Femur (tissue), 1 donor: ENCODE measurements around the gene ZP1.
A peak's percentile ranks its signal among the peaks of the same experiment; 100 is the strongest.
"Not testable (repeated sequence)": the region's sequence is repeated elsewhere in the genome, so short reads cannot be mapped to it uniquely, and the experiment has no call there.

Source experiments
- DNase-seq: peaks from one replicate; pipeline ENCODE4 v3.0.0-alpha.2; 2017

ZP1 gene, protein sequence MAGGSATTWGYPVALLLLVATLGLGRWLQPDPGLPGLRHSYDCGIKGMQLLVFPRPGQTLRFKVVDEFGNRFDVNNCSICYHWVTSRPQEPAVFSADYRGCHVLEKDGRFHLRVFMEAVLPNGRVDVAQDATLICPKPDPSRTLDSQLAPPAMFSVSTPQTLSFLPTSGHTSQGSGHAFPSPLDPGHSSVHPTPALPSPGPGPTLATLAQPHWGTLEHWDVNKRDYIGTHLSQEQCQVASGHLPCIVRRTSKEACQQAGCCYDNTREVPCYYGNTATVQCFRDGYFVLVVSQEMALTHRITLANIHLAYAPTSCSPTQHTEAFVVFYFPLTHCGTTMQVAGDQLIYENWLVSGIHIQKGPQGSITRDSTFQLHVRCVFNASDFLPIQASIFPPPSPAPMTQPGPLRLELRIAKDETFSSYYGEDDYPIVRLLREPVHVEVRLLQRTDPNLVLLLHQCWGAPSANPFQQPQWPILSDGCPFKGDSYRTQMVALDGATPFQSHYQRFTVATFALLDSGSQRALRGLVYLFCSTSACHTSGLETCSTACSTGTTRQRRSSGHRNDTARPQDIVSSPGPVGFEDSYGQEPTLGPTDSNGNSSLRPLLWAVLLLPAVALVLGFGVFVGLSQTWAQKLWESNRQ

DNA sequence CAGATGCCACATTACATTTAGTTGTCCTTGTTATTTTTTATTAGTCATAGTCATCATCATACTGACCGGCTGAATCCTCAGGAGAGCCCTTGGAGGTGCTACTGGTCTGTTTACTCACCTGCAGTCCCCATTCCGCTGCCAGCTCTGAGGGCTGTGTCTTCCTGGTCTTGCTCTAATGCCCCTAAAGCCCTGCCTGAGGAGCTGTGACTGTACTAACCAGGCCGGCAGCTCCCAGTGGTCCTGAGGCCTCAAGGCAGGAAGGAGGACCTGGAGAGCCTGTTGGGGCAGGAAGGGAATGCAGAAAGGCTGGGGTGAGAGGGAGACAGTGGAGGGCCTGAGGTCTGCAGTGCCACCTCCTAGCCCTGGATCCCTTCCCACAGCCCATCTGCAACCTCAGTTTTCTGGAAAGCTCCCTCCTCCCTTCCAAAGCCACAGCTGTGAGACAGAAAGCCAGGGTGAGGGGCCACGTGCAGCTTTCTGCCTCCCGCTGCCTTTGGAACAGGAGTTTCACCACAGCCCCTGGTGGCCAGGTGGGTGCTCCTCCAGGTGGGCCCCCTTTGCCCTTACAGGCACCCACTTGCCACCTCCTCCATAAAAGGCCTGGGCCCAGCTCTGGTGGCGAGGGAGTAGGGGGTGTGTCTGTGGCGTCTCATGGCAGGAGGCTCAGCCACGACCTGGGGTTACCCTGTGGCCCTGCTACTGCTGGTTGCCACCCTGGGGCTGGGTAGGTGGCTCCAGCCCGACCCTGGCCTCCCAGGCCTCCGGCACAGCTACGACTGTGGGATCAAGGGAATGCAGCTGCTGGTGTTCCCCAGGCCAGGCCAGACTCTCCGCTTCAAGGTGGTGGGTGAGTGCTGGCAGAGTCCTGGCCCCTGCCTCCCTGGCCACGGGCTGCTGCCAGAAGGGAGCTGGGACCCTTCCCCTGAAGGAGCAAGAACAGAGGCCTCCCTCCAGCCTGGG, at the start of gene ZP1:
TSS of gene ZP1 (plus strand) at position 632 of the 960 bp plus-strand sequence. CDS start at position 652, 20 bp downstream.
- no peak for DNase-seq

DNA sequence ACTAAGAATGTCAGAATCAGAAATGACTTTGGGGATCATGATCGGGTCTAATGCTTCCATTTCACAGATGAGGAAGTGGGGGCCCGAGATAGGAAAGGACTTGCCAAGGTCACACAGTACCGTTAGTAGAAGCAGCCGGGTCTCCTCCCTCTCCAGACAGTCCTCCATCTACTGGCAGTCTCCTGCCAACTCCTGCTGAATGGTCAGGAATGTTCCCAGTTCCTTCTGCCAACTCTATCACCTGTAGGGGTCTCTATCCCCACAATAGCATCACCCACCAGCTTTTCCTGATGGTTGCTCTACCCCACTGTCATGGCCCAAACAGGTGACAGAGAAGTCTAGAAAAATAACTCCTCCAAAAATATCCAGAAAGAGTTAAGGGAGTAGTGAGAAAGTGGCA, 49.3 kb upstream of the ZP1 start:
- no peak for DNase-seq

DNA sequence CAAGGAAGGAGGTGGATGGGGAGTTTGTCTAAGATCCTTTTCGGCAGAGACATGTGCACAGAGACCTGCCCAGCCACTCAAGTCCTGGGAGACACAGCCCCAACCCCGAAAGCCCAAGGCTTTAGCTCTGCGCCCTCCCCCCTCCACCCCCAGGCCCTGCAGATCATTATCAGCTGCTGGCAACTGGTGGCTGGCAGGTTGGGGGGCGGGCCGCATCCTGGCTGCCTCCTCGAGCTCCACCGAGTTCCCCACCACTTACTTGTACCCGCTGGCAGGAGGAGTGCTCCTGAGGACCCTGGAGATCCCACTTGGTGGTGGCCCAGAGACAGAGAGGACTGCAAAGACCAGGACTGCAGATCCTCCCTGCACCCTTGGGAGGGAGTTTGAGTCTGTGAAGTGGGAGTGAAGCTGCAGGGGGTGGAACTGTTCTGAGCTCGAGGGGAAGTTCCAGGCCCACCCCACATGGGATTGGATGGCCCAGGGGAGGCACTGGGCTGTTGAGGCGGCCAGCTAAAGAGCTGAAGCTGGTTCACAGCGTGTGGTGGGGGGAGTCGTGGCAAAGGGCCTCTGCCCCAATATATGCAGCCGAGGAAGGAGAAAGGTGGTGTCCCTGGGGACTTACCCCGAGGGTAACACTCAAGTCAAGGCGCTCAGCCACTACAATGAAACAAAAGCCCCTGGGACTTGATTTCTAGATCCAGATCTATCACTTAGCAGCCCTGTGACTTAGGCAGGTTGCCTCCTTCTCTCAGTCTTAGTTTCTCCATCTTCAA, 45.3 kb upstream of the ZP1 start:
- no peak for DNase-seq

DNA sequence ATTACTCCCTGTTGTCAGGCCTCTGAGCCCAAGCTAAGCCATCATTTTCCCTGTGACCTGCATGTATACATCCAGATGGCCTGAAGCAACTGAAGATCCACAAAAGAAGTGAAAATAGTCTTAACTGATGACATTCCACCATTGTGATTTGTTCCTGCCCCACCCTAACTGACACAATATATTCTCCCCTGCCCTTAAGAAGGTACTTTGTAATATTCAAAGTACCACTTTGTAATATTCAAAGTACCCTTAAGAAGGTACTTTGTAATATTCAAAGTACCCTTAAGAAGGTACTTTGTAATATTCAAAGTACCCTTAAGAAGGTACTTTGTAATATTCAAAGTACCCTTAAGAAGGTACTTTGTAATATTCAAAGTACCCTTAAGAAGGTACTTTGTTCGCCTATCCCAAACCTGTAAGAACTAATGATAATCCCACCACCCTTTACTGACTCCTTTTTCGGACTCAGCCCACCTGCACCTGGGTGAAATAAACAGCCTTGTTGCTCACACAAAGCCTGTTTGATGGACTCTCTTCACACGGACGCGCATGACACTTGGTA, 43.5 kb upstream of the ZP1 start:
- DNase-seq = not testable (repeated sequence)

DNA sequence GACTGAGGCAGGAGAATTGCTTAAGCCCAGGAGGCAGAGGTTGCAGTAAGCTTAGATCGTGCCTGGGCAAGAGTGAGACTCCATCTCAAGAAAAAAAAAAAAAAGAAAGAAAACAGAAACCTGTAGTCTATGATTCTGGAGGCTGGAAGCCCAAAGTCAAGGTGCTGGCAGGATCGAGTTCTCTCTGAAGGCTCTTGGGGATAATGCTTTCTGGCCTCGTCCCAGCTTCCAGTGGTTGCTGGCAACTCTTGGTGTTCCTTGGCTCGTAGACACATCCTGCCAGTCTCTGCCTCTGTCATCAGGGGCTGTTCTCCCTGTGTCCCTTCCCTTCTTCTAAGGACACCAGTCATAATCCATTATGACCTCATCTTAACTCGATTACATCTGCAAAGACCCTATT, 42.2 kb upstream of the ZP1 start:
- DNase-seq = no peak

DNA sequence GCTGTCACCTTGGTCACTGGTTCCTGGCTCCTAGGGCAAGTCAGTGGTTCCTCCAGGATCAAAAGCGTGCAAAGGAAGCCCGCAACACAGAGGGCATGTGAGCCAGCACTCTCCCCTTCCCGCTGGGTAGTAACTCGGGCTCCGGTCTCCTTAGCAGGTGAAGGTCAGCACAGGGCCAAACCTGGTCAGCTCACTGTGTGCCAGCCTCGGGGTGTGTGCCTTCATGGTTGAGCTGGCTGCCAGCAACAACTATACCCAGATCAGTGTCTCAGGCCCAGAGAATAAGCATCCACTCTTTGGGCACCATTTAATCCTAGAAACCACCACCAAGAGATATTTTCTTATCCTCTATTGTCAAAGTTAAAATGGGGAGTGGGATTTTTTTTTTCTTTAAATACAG, 41.6 kb upstream of the ZP1 start:
- no peak for DNase-seq

DNA sequence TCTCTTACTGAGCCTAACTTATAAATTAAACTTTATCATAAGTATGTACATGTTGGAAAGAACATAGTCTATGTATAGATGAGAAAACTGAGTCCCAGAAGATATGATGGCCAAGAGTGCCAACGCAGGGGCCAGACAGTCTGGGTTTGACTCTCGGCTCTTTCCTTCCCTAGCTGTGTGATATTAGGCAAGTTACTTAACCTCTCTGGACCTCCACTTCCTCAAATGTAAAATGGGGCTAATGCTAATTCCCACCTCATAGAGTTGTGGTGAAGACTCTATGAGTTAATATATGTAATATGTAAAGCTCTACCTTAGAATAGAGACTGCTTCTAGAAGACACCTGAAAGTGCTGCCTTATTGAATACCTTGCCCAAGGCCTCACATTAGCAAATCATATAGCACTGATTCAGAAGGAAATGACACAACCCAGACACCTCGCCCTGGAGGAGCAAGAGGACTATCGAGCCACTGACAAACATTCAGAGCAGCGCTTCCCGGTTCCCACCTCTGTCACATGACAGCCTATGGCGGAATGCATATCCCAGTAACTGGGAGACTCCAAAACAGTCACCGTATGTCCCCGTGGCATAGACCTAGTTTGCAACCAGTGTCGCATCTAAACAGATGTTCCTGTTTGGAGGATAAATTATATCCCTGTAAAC, 36.7 kb upstream of the ZP1 start:
- DNase-seq = no peak

DNA sequence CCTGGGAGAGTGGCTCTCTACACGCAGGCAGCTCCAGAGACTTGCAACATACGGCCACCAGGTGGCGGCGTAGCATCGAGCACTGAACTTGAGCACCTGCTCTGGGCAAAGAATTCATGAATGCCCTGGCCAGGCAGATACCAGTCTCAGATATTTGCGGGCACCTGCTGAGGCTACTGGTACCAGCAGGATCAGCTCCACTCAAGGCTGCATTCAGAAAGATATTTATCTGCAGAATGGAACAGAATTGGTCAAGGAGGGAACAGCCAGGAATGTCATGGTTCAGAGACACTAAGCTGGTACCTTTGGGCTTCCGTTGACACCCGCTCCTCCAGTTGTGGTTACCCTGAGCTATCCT, 36.2 kb upstream of the ZP1 start:
- peak; percentile 86 for DNase-seq

DNA sequence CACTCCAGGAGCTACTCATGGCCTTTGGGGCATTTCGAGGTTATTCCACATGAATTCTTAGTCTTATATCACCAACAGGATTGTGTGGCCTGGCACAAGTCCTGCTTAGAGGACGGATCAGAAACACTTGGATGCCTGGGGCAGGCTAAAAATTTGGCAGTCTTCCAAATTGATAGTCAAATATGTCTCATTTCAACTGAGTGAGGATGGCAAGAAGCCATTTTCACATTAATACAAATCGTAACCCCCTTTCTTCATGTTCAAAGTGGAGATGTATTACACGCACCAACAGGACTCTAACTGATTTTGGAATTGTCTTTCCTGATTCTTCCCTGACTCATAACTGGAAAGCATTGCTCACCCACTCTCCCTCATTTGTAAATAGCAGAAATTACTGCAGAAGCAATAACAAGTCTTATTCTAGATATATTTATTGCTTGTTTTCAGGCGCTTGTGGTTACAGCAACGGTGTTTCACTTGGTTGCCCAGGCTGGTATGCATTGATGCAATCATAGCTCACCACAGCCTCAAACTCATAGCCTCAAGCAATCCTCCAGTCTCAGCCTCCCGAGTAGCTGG, 35.8 kb upstream of the ZP1 start:
- no peak for DNase-seq

DNA sequence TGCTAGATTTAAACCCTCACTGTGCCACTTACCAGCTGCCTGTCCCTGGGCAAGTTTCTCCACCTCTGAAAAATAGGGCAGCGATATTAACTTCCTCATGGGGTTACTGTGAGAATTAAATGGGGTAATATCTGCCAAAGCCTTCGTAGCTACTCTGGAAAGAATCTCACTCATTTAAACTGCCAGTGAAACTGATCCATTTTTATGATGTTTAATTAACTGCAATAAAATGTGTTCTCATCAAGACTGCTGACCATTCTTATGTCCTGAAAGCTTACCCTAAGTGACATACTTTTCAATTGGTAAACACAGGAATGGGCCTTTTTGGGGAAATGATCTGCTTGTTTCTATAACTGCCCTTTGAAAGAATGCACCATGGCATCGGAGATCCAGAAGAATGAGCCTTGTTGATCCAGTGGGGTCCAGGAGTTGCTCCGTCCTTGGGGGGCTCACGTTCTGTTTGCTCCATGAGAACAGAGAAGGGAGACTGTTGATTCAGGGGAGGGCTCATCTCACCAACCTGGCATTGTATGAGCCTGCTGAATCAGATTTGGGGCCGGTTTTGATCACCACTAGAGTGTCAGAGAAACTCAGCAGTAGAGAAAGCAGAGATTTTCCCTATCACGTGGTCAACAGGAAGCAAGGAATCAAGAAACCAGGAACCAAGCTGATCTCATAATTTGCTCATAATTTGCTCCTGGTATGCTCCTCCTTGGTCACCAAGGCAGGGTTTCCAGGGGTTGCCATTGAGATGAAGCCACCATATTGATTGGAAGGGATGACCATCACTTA, 32.4 kb upstream of the ZP1 start:
- DNase-seq = no peak

DNA sequence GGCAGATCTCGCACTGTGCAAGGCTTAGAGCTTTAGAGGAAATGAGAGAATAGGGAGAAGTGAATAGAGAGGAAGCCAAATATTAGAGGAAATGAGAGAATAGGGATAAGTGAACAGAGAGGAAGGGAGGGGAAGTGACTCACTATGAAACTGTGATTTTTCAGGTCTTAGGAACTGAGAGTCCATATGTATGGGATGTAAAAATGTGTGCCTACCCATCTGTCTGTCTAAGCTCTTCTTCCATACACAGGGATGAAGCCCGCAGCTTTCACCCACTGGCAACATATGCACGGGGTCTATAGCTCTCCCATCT, 31.9 kb upstream of the ZP1 start:
- DNase-seq = no peak

DNA sequence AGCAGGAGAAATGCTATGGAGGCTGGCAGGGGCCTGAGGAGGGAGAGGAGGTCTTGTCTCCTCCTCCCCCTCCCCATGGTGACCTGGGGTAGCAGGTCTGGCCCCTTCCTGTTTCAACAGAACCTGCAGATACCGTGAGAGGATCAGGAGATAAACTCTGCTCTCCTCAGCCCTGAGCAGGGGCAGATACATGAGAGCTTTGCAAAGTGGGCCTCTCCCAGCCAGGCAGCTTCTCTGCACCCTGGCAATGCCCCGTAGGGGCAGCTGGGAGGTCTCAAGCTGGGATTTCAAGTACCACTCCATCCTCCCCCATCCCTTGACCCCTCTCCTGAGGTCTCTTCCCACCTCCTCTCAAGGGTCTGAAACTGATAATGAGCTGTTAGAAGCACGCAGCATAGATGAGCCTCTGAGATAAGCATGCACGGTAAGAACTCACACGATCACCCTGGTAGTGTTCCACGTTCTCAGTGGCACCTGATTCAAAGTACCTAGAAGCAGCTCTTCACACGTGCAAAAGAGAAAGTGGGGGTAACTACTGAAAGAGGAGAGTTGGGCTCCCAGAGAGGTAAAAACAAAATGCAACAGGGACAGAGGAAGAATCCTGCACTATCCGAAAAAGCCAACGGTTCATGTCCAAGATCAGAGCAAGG, 30.4 kb upstream of the ZP1 start:
- no peak for DNase-seq

DNA sequence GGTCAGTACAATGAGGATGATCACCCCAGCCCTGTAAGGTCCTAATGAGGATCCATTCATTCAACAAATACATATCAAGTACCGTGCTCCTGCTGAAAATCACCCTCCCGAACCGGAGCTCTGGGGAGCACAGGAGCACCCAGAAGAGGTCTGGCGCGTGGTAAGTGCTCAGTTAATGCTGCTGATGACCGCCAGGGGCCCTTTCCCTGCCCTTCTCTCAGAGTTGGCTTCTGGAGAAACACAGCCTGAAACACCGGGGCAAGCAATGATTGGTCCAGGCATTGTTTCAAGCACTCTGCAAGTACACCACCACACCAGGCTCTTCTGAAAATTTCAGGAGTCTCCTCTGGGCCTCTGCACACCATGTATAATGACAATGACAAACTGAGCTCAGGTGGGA, 29.2 kb upstream of the ZP1 start:
- DNase-seq = no peak

DNA sequence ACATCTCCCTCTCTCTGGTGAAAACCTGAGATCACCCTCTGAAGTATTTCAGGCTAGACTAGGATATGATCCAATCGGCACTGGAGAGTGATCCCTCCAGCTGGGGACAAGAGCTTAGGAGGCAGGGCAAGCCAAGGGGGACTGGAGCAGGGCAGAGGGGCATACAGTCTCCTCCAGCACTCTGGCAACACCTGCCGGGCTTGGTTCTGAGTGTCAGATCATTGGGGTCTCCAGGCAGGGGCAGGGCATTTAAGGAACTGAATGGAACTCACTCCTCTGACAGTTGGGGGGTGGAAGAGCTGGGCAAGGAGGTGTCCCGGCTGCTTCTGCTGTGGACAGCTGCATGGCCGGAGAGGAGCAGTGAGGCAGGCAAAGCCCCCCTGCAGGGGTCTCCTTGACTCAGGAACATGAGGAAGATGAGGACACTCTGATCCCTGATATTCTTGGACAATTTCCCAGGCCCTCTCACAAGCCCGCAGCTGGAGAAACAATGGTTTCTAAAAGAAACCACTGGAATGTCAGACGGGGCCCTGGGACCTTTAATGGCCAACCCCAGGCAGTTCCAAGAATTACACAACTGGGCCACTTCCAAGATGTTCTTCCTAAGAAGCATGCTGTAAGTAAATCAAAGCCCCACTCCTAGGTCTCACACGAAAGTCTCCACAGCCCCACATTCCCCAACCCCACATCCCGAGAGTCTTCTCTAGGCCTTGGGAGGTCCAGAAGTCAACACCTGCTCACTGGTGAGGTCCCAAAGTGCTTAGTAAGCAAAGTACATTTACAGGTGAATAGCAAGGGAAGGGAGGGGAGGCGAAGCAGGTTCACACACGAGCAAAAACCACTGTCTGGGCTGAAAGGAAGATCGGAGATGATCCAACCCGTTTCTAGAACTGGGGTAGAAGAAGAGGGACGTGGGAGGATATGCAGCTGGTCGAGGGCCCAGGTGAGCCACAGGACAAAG, 26.6 kb upstream of the ZP1 start:
- DNase-seq = peak; percentile 89

DNA sequence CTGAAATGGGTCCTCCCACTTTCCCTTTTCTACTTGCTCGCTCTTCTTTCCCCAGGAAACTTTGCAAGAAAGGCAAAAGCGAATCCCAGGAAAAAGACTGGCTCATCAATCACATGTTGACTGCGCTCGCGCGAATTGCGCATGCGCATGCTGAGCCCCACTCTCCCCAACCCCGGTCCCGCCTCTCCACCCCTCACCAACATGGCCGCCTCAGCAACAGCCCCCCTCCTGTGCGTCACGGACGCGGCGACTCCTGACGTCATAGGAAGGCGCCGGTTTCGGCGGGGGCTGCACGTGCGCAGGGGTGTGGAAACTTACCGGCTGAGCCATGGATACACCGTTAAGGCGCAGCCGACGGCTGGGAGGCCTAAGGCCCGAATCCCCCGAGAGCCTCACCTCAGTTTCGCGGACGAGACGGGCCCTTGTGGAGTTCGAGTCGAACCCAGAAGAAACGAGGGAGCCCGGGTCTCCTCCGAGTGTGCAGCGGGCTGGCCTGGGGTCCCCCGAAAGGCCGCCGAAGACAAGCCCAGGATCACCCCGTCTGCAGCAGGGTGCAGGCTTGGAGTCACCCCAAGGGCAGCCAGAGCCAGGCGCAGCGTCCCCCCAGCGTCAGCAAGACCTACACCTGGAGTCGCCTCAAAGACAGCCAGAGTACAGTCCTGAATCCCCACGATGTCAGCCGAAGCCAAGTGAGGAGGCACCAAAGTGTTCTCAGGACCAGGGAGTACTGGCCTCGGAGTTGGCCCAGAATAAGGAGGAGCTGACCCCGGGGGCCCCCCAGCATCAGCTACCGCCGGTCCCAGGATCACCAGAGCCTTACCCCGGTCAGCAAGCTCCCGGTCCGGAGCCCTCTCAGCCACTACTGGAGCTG, 25.3 kb upstream of the ZP1 start, which contains the start of gene CCDC86:
TSS of gene CCDC86 (plus strand) at position 317 of the 871 bp plus-strand sequence. CDS start at position 329, 12 bp downstream.
- DNase-seq = peak; percentile 98

DNA sequence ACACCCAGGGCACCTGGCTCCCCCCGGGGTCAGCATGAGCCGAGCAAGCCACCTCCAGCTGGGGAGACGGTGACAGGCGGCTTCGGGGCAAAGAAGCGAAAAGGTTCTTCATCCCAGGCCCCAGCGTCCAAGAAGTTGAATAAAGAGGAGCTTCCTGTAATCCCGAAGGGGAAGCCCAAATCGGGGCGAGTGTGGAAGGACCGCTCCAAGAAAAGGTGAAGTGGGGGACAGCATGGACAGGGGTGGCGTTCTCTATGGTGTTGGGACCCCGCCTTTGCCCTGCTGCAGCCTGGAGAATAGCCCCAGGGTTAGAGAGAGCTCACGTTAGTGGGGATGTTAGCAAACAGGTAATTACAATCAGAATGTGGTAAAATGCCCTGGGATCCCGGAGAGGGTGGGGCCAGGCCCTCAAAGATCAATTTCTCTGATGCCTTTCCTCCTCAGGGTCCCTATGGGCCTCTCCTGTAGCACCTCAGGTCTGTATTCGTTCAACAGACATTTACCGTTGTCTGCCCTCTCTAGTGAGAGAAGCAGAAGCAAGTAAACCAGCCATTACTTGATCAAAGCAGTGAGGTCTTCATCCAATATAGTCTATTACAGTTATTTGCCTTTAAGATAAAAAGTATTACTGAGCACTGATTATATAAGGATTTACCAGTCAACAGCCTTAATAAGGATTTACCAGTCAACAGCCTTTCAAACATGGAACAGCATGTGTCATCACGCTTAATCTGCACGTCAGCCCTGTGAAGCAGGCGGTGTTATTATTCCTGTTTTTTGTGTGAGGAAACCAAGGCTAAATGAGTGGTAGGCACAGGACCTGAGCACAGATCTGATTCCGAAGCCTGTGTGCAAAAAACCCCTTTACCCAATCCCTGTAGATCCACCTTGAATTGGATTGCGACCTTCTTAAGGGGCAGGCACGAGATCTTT, 24.4 kb upstream of the ZP1 start:
- DNase-seq = no peak
